Hippocampal formation (tissue), 2 donors: ENCODE data around the gene PRKCZ.
A peak's percentile ranks its signal among the peaks of the same experiment; 100 is the strongest.

Experiments
- DNase-seq, 2 donors: peaks; one replicate each; lab custom pipeline; 2025; lab: John Stamatoyannopoulos, UW

Gene PRKCZ

GRCh38 chr1:2049718-2050431, at the start of gene PRKCZ:
Gene PRKCZ (plus strand): TSS chr1:2050411. CDS start chr1:2050631, 220 bp downstream.
- DNase-seq, result peak in 1 of 2 donors; percentile 9

GRCh38 chr1:2000432-2000831, 49.8 kb upstream of the PRKCZ start:
- DNase-seq, result no peak

DNA sequence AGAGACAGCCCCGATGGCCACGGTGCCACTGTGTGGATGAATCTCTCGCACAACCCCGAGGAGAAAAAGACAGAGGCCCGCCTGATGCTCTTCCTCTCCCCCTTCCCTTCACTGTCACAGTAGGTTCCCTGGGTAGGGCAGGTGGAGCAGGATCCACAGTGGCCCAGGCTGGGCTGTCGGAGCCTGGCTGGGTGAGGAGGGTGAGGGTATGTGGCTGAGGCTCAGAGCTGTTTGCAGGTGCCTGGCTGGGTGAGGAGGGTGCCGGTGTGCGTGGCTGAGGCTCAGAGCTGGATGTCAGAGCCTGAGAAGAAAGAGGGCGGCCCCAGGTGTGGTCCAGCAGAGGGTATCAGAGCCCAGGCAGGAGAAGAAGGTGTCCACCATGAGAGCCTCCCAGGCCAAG, 49.4 kb upstream of the PRKCZ start:
- DNase-seq, result no peak

- DNase-seq, result no peak
Measured at GRCh38 chr1:2001773-2002411, 48.3 kb upstream of the PRKCZ start.

DNA sequence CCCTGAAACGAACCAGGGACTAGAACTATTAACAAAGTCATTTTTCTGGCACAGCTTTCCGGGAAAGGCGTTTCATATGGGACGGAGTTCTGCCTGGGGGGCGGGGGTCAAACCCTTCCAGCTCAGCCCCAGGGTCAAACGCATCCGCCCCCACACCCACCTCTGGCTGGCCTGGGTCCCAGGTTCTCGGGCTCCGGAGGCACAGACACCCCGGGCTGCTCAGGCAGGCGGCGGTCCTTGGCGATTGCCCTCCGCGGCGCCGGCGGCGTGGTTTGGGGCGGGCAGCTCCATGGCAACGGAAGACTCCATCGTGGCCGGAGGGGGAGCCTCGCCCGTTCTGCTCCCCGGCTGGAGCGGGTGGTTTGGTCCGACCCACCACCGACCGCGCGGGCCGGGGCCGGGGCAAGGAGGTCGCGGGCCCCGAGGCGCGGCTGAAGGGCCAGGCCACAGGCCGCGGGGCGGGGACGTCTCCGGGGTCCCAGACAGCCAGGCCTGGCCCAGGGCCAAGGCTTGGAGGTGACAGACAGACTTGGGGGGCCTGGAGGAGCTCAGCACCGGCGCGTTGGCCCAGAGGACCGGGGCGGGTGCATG, 46.6 kb upstream of the PRKCZ start, which contains the start of gene CFAP74:
Gene CFAP74, minus strand, starts transcription at position 246 of the 591 bp plus-strand sequence. CDS start 12,830 bp downstream, outside the sequence.
- DNase-seq, result peak; percentile 1 to 40

DNA sequence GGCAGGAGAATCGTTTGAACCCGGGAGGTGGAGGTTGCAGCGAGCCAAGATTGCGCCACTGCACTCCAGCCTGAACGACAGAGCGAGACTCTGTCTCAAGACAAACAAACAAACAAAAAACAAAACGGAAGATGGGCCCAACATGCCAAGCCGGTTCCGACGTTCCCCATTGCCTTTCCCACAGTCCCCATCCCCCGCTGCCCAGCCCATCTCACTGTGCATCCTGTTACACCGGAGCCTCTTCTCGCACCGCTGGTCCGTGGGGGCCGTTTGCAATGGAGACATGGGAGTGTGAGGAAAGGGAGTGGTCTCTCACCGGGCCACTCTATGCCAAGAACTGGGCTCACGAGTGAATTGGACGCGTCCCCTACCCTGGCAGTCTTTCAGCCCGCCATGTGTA, 45.4 kb upstream of the PRKCZ start:
- no peak for DNase-seq

DNA sequence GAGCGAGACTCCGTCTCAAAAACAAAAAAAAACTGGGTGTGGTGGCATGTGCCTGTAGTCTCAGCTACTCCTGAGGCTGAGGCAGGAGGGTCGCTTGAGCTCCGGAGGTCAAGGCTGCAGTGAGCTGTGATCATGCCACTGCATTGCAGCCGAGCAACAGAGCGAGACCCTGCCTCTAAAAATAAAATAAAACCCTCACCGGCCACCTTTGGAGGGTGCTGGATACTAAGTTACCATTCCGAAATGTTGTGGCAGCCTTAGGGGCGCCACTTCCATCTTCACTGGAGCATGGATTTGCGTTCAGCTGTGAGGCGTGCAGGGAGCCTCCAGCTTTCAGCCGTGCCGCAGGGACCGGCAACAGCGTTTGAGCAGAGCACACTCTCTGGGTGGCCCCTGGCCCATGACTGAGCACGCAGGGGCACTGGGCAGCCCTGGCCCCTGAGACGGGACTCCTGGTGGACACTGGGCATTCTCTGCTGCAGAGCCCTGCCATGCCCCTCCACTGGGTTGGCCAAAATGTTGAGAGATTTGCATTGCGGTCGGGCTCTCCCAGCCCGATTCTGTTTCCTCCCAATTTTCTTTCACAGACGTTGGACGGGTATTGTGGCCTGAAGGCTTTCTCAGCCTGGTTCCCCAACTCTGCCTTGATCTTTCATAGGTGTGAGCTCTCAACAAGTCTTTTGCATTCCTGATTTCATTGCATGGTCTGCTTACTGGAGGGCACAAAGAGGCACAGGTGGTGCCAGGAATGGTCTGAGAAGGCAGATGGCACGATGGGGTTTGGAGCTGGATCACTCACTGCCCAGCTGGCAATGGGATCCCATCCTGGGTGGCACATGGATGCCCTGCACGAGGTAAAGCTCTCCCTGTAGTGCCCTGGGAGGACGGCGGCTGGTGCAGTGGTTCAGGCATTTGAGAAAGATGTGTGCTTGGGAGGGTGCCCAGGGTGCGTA, 40.8 kb upstream of the PRKCZ start:
- DNase-seq, result no peak

DNA sequence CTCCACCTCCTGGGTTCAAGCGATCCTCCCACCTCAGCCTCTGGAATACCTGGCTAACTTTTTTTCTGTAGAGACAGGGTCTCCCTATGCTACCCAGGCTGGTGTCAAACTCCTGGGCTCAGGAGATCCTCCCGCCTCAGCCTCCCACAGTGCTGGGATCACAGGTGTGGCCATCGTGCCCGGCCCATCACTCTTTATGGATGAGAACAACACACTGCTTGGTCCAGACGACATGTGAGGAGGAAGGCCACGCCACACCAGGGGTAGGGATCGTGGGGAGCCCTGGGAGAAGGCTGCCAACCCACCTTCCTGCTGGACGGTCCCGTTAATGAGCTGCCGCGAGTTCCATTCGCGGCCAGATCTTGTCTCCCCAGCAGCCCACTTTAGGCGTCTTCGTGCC, 36.0 kb upstream of the PRKCZ start:
- no peak for DNase-seq

DNA sequence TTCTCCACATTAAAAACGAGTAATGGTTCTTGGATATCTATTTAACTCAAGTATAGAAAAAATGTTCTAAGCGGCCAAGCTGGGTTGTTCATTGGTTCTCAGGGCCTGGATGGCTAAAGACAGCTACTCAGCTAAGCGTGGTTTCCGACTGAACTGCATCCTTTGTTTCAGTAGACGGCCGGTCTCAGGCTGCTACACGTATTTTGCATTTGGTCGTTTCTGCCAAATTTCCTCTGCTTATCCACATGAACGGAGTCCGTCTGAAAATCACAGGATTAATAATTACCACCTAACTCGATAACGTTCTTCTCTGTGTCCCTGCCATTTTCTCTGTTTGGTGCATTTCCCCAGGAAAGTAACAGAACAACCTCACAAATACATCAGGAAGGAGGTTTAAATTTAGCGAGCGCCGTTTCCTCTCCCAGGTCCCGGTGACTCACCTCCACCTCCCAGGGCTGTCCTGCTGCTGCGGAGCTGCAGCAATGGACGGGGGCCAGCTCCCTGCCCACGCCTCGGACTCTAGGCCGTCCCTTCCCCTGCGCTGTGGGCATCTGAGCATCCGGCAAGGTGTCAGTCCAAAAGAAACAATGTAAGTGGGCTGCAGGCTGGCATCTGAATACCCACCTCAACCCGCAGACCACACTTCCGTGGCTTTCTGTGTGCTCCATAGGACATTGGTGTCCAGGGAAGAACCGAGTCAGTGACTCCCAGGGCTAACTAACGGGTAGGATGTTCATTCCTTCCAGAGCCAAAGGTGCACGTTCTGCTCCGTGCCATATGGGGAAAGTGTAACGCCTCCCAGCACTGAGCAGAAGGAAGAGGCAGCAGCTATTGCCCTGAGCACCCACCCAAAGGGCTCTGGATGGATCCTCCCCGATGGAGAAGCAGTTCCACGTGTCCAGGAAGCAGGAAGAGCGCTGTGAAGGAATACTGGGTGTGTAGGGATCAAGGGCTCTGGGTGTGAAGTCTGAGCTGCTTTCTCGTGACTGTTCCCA, 35.2 kb upstream of the PRKCZ start:
- DNase-seq, result no peak

- no peak for DNase-seq
Measured at GRCh38 chr1:2016123-2016522, 34.1 kb upstream of the PRKCZ start.

GRCh38 chr1:2018217-2019171, 31.7 kb upstream of the PRKCZ start:
- no peak for DNase-seq

GRCh38 chr1:2019172-2019543, 31.1 kb upstream of the PRKCZ start, which contains the start of gene GABRD:
Gene GABRD (plus strand): TSS chr1:2019345. CDS start chr1:2019424, 79 bp downstream.
- DNase-seq, result no peak

- no peak for DNase-seq
Measured at GRCh38 chr1:2019571-2020309, 30.5 kb upstream of the PRKCZ start.

DNA sequence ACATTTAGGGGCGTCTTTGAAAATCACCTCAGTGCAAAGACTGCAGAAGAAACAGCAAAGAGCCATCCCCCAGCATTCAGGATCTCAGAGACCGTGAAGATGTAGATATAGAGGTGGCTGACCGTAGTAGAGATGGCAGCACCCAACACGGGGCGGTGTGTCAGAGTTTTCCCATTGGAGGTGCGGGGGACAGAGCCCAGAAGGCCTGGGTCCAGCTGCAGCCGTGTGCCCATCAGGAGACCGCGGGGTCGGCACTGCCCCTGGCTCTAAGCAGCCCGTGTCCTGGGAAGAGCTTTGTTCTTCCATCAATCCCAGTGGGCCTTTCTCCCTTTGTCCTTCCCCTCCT, 29.9 kb upstream of the PRKCZ start:
- DNase-seq, result no peak

DNA sequence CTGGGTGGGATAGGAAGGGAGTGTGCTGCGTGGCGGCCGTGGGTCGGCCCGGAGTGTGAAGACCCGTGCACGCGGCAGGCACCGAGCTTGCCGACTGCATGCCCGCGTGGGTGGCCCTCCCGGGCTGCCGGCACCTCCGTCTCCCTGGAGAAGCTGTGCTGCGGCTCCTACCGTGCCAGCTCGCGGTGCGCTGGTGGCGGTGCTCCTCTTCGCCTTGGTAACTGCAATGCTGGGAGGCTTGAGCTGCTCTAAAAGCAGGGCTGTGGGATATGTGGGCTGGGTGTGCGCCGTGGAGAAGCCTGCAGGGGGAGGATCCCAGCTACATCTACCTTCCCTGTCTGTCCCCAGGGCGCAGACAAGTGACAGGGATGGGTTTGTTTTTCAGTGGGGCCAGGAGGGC, 28.7 kb upstream of the PRKCZ start:
- peak in 1 of 2 donors; percentile 5 for DNase-seq

- DNase-seq, result no peak
Measured at GRCh38 chr1:2022063-2022770, 28.0 kb upstream of the PRKCZ start.

DNA sequence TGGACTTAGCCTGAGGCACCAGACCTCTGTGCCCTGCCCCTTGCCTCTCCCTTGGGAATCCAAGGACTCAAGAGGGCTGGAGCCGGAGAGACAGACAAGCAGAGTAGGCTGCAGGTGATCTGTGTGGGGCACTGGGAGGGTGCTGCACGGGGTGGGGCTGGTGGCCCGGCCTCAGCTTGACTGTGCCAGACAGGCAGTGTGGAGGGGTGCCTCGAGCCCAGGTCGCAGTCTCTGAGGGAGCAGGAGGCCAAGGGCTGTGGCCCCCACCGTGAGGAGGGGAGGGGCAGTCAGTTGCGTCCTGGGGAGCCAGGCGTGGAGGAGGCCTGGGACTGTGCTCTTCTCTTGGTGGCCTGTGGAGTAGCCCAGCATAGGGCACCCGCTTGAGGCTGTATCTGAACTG, 27.0 kb upstream of the PRKCZ start:
- no peak for DNase-seq

GRCh38 chr1:2024451-2024850, 25.8 kb upstream of the PRKCZ start:
- DNase-seq, result no peak
